Neural progenitor cell (in vitro differentiated cells): ENCODE measurements around the gene SKOR1. TPM values are rescaled to one million over a fixed set of nuclear protein-coding genes. Genes with fewer than 3 reads are reported as not detected.

Experiments
- DNase-seq: peaks from one replicate; pipeline ENCODE4 v3.0.0-alpha.2; 2016; ENCODE audit warnings: low spot score
- H2AFZ ChIP-seq: fragments of 200-600 bp; sonication (generic); replicated peaks from 2 replicates; pipeline ENCODE4 v1.6.1; 2016; ENCODE audit warnings: antibody characterized with exemption
- H3F3A ChIP-seq: fragments of 200-600 bp; sonication (generic); 2 replicates; pipeline ENCODE4 v1.6.1; 2016; ENCODE audit warnings: antibody characterized with exemption, low read depth
- H3K27ac ChIP-seq: fragments of 200-600 bp; sonication (generic); 2 replicates; pipeline ENCODE4 v1.5.1; 2016; ENCODE audit warnings: mild to moderate bottlenecking
- H3K27me3 ChIP-seq: fragments of 200-600 bp; sonication (generic); 2 replicates; pipeline ENCODE4 v1.6.1; 2016; ENCODE audit warnings: mild to moderate bottlenecking, moderate library complexity
- H3K36me3 ChIP-seq: fragments of 200-600 bp; sonication (generic); 2 replicates; pipeline ENCODE4 v1.5.1; 2016
- H3K4me1 ChIP-seq: fragments of 200-600 bp; sonication (generic); 2 replicates; pipeline ENCODE4 v1.6.1; 2016; ENCODE audit warnings: mixed run types
- H3K4me2 ChIP-seq: fragments of 200-600 bp; sonication (generic); 2 replicates; pipeline ENCODE4 v1.6.1; 2016
- H3K4me3 ChIP-seq: fragments of 200-600 bp; sonication (generic); 2 replicates; pipeline ENCODE4 v1.5.1; 2016
- H3K79me2 ChIP-seq: fragments of 200-600 bp; sonication (generic); 2 replicates; pipeline ENCODE4 v1.6.1; 2016; ENCODE audit warnings: low read depth
- H3K9ac ChIP-seq: fragments of 200-600 bp; sonication (generic); 2 replicates; pipeline ENCODE4 v1.6.1; 2016
- H3K9me3 ChIP-seq: fragments of 200-600 bp; sonication (generic); 2 replicates; pipeline ENCODE4 v1.5.1; 2016; ENCODE audit warnings: low read depth
- H4K20me1 ChIP-seq: fragments of 200-600 bp; sonication (generic); 2 replicates; pipeline ENCODE4 v1.6.1; 2016; ENCODE audit warnings: low read depth
- H3K27ac Mint-ChIP-seq: 3 replicates; pipeline ENCODE4 v1.8.0; 2021; ENCODE audit warnings: mixed read lengths
- H3K27me3 Mint-ChIP-seq: 2 replicates; pipeline ENCODE4 v1.8.0; 2022; ENCODE audit warnings: low read depth, mild to moderate bottlenecking, inconsistent platforms, moderate library complexity, mixed read lengths; ENCODE audit not compliant: insufficient read depth
- H3K36me3 Mint-ChIP-seq: 3 replicates; pipeline ENCODE4 v1.8.0; 2021; ENCODE audit warnings: mixed read lengths
- H3K4me1 Mint-ChIP-seq: 3 replicates; pipeline ENCODE4 v1.8.0; 2021; ENCODE audit warnings: mixed read lengths
- H3K4me3 Mint-ChIP-seq: 3 replicates; pipeline ENCODE4 v1.8.0; 2021; ENCODE audit warnings: mild to moderate bottlenecking, moderate library complexity, mixed read lengths
- H3K9me3 Mint-ChIP-seq: 3 replicates; pipeline ENCODE4 v1.8.0; 2020; ENCODE audit warnings: mixed read lengths
- EZH2 ChIP-seq: fragments of 200-600 bp; sonication (generic); IDR thresholded peaks from 2 replicates; pipeline ENCODE4 v1.6.1; 2017; ENCODE audit warnings: antibody characterized with exemption, mild to moderate bottlenecking, moderate library complexity
- EZH2phosphoT487 ChIP-seq: fragments of 200-600 bp; sonication (generic); IDR thresholded peaks from 2 replicates; pipeline ENCODE4 v1.6.1; 2017; ENCODE audit warnings: antibody characterized with exemption
- total RNA-seq: library from RNA; depleted of rRNA; stranded (reverse); fragments of >200 nt; gene quantifications from 2 replicates; pipeline ENCODE4 v1.2.3, GENCODE V29; 2015; ENCODE audit warnings: low replicate concordance
- TF ChIP-seq, protein P1 (sequence below): fragments of 200-600 bp; sonication (generic); IDR thresholded peaks from 2 replicates; pipeline ENCODE4 v1.5.1; 2017; ENCODE audit warnings: antibody characterized with exemption, mild to moderate bottlenecking

Gene SKOR1
- total RNA-seq, 1 donor from 2014 or later, result 0.51 TPM

DNA sequence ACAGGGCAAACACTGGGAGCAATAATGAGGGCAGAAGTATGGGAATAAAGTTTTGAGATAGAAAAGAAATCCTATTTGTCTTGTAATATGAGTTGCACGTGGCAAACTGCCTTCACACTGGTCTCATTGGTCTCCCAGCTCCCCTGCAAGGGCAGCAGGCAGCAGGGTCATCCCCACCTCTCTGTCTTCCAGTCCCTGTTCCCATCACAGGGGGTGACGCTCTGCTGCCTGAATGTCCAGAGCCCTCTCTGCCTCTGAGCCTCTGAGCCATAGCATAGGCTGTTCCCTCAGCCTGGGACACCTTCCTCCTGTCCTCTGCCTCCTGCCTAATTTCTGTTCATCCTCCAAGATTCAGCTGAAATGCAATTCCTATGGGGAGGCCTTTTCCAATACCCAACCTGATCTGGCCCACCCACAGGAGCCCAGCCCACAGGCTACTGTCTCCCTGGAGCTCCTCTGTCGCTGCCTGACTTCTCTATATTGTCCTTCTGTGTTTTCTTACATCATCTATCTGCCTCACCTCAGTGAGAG, 12.1 kb upstream of the SKOR1 start:
- Mint-ChIP-seq H3K27ac (no peak overlapping the region), H3K9me3 (peaks cover 15% of the 10 kb centered on the region), H3K27me3 (peaks cover 28% of the 10 kb centered on the region), H3K4me1 (peaks cover 24% of the 10 kb centered on the region), H3K36me3 (peaks cover 1% of the 10 kb centered on the region), H3K4me3 (no peak overlapping the region)
- Histone ChIP-seq H2AFZ (no peak overlapping the region), H3K4me1 (peaks cover 9% of the 10 kb centered on the region), H3K9me3 (peaks cover 5% of the 10 kb centered on the region), H3F3A (peaks cover 8% of the 10 kb centered on the region), H3K36me3 (no peaks in the 10 kb centered on the region), H3K27ac (no peak overlapping the region), H4K20me1 (no peaks in the 10 kb centered on the region), H3K79me2 (no peaks in the 10 kb centered on the region), H3K9ac (no peak overlapping the region), H3K4me3 (no peak overlapping the region), H3K4me2 (no peak overlapping the region), H3K27me3 (peaks cover 19% of the 10 kb centered on the region)
- TF ChIP-seq, protein P1, sequence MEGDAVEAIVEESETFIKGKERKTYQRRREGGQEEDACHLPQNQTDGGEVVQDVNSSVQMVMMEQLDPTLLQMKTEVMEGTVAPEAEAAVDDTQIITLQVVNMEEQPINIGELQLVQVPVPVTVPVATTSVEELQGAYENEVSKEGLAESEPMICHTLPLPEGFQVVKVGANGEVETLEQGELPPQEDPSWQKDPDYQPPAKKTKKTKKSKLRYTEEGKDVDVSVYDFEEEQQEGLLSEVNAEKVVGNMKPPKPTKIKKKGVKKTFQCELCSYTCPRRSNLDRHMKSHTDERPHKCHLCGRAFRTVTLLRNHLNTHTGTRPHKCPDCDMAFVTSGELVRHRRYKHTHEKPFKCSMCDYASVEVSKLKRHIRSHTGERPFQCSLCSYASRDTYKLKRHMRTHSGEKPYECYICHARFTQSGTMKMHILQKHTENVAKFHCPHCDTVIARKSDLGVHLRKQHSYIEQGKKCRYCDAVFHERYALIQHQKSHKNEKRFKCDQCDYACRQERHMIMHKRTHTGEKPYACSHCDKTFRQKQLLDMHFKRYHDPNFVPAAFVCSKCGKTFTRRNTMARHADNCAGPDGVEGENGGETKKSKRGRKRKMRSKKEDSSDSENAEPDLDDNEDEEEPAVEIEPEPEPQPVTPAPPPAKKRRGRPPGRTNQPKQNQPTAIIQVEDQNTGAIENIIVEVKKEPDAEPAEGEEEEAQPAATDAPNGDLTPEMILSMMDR, result no peak
- TF ChIP-seq EZH2, result no peak
- TF ChIP-seq EZH2phosphoT487, result no peak
- no peak for DNase-seq

DNA sequence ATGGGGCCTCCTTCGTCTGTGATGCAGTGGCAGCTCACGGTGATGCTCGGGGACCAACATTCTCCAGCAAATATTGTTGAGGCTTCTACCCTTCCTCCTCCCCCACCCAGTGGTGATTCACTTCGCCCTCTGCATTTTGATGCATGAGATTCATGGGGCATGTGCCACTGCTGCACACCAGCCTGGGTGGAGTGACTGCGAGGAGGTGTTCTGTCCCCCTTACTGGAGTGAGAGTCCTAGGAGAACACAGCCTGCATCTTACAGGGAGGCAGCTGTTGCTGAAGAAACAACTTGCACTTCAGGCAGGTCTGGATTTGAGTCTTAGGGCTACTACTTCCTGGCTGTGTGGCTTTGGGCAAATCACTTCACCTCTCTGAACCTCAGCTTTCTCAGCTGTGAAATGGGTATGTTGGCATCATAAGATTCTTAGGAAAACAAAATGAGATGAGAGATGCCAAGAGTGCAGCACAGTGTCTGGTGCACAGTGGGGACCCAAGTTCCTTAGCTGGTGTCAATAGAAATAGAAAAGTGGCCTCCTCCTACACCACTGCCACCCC, 10.2 kb upstream of the SKOR1 start:
- Histone ChIP-seq H4K20me1 (peaks cover 7% of the 10 kb centered on the region), H2AFZ (no peak overlapping the region), H3K27me3 (peaks cover 38% of the 10 kb centered on the region), H3K9ac (no peak overlapping the region), H3K4me1 (peaks cover 11% of the 10 kb centered on the region), H3K4me2 (no peak overlapping the region), H3K79me2 (no peaks in the 10 kb centered on the region), H3K27ac (no peak overlapping the region), H3K4me3 (no peak overlapping the region), H3F3A (peaks cover 8% of the 10 kb centered on the region), H3K9me3 (peaks cover 5% of the 10 kb centered on the region), H3K36me3 (no peaks in the 10 kb centered on the region)
- Mint-ChIP-seq H3K27me3 (peaks cover 36% of the 10 kb centered on the region), H3K27ac (no peak overlapping the region), H3K9me3 (peaks cover 17% of the 10 kb centered on the region), H3K36me3 (no peaks in the 10 kb centered on the region), H3K4me3 (no peak overlapping the region), H3K4me1 (peaks cover 18% of the 10 kb centered on the region)
- DNase-seq, result no peak
- TF ChIP-seq EZH2phosphoT487, result no peak
- TF ChIP-seq, protein P1, result no peak
- no peak for TF ChIP-seq EZH2

DNA sequence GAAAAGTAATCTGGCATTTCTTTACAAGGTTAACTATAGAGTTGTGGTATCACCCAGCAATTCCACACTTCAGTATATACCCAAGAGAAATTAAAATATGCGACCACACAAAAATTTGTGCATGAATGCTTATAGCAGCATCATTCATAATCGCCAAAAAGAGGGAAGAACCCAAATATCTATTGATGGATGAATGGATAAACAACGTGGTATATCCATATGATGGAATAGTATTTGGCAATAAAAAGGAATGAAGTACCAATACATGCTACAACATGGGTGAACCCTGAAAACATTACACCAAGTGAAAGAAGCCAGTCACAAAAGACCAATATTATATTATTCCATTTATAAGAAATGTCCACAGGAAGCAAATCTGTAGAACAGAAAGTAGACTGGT, 8.6 kb upstream of the SKOR1 start:
- H3K36me3 ChIP-seq, result no peaks in the 10 kb centered on the region
- Mint-ChIP-seq H3K27ac (no peak overlapping the region), H3K9me3 (peaks cover 17% of the 10 kb centered on the region), H3K4me3 (no peak overlapping the region), H3K36me3 (no peaks in the 10 kb centered on the region), H3K27me3 (peaks cover 49% of the 10 kb centered on the region), H3K4me1 (peaks cover 22% of the 10 kb centered on the region)
- no peak overlapping the region for H3K9ac ChIP-seq
- TF ChIP-seq, protein P1, result no peak
- TF ChIP-seq EZH2phosphoT487 (no peak), EZH2 (no peak)
- H3K9me3 ChIP-seq, result peaks cover 5% of the 10 kb centered on the region
- no peak overlapping the region for H3K27ac ChIP-seq
- DNase-seq, result no peak
- H3K79me2 ChIP-seq, result no peaks in the 10 kb centered on the region
- peaks cover 54% of the 10 kb centered on the region for H3K27me3 ChIP-seq
- H3K4me1 ChIP-seq, result peaks cover 14% of the 10 kb centered on the region
- peaks cover 14% of the 10 kb centered on the region for H3F3A ChIP-seq
- no peak overlapping the region for H2AFZ ChIP-seq
- peaks cover 21% of the 10 kb centered on the region for H4K20me1 ChIP-seq
- H3K4me2 ChIP-seq, result no peak overlapping the region
- H3K4me3 ChIP-seq, result no peak overlapping the region
